GM06990 (cell line): ENCODE data around the gene ZNF74.

Source experiments
- DNase-seq: peaks from one replicate; pipeline ENCODE4 v3.0.0-alpha.2; 2011; ENCODE audit not compliant: insufficient read length; ENCODE audit errors: extremely low read depth
- H3K27me3 ChIP-seq: replicated peaks from 2 replicates; pipeline ENCODE4 v1.6.0; 2011; ENCODE audit warnings: low read length; ENCODE audit not compliant: control insufficient read depth, insufficient read depth
- H3K36me3 ChIP-seq: 2 replicates; pipeline ENCODE4 v1.5.1; 2011; ENCODE audit warnings: low read length; ENCODE audit not compliant: control insufficient read depth, insufficient read depth
- H3K4me3 ChIP-seq: replicated peaks from 2 replicates; pipeline ENCODE4 v1.5.1; 2011; ENCODE audit warnings: low read depth, mild to moderate bottlenecking, control low read depth, low read length
- TF ChIP-seq, protein P1 (sequence below): IDR thresholded peaks from 2 replicates; pipeline ENCODE4 v1.5.1; 2011; ENCODE audit warnings: low read length, control low read depth, mild to moderate bottlenecking, inconsistent platforms; ENCODE audit not compliant: insufficient read depth, poor library complexity, severe bottlenecking

ZNF74 gene

DNA sequence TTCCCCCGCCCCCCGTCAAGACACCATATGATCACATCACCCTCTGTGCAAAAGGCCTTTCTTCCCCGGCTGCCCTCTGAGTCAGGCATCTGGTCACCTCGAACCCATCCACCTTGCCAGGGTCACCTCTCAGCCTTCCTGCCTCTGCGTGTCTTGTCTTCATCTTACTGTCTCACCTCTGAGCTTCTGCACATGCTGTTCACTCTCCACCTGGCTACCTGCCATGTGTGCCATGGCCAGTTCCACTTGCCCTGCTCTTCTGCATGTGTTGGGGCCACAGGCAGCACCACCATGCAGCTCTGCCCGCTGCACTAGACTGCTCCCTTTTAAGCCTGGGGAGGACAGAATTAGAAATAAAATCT lies 9.8 kb downstream of the ZNF74 start:
- Histone ChIP-seq H3K36me3 (peaks cover 2% of the 10 kb centered on the region), H3K27me3 (no peaks in the 10 kb centered on the region), H3K4me3 (no peak overlapping the region)
- TF ChIP-seq, protein P1, sequence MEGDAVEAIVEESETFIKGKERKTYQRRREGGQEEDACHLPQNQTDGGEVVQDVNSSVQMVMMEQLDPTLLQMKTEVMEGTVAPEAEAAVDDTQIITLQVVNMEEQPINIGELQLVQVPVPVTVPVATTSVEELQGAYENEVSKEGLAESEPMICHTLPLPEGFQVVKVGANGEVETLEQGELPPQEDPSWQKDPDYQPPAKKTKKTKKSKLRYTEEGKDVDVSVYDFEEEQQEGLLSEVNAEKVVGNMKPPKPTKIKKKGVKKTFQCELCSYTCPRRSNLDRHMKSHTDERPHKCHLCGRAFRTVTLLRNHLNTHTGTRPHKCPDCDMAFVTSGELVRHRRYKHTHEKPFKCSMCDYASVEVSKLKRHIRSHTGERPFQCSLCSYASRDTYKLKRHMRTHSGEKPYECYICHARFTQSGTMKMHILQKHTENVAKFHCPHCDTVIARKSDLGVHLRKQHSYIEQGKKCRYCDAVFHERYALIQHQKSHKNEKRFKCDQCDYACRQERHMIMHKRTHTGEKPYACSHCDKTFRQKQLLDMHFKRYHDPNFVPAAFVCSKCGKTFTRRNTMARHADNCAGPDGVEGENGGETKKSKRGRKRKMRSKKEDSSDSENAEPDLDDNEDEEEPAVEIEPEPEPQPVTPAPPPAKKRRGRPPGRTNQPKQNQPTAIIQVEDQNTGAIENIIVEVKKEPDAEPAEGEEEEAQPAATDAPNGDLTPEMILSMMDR, result no peak
- DNase-seq, result no peak

DNA sequence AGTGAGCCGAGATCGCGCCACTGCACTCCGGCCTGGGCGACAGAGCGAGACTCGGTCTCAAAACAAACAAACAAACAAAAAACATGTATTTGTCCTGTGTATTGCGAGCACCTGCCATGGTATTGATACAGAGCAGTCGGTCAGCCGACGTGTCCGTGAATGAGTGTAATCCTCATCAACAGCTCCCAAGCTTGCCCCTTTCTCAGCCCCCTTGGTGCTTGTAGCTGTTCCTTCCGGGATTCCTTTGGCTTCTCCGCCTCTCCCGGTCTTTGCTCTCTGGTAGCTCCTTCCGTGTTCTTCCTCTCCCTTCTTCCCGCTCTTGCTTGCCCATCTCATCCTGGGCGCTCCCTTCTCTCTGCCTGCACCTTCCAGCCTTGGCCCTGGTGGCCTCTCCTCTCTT lies 10.9 kb downstream of the ZNF74 start:
- no peak for DNase-seq
- Histone ChIP-seq H3K36me3 (peaks cover 2% of the 10 kb centered on the region), H3K4me3 (no peak overlapping the region), H3K27me3 (no peaks in the 10 kb centered on the region)
- TF ChIP-seq, protein P1, result no peak

DNA sequence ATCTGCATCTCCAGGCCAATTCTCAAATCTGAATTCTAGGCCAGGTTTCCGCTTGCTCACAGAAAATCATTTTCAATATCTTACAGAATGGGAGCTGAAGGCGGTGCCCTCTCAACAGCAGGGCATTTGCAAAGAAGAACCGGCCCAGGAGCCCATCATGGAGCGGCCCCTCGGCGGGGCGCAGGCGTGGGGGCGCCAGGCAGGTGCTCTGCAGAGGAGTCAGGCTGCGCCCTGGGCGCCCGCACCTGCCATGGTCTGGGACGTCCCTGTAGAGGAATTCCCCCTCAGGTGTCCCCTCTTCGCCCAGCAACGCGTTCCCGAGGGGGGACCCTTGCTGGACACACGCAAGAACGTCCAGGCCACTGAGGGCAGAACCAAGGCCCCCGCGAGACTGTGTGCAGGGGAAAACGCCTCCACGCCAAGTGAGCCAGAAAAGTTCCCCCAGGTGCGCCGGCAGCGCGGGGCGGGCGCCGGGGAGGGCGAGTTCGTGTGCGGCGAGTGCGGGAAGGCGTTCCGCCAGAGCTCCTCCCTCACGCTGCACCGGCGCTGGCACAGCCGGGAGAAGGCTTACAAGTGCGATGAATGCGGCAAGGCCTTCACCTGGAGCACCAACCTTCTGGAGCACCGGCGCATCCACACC lies 11.5 kb downstream of the ZNF74 start:
- Histone ChIP-seq H3K36me3 (peaks cover 2% of the 10 kb centered on the region), H3K27me3 (no peaks in the 10 kb centered on the region), H3K4me3 (no peak overlapping the region)
- TF ChIP-seq, protein P1, result no peak
- no peak for DNase-seq

DNA sequence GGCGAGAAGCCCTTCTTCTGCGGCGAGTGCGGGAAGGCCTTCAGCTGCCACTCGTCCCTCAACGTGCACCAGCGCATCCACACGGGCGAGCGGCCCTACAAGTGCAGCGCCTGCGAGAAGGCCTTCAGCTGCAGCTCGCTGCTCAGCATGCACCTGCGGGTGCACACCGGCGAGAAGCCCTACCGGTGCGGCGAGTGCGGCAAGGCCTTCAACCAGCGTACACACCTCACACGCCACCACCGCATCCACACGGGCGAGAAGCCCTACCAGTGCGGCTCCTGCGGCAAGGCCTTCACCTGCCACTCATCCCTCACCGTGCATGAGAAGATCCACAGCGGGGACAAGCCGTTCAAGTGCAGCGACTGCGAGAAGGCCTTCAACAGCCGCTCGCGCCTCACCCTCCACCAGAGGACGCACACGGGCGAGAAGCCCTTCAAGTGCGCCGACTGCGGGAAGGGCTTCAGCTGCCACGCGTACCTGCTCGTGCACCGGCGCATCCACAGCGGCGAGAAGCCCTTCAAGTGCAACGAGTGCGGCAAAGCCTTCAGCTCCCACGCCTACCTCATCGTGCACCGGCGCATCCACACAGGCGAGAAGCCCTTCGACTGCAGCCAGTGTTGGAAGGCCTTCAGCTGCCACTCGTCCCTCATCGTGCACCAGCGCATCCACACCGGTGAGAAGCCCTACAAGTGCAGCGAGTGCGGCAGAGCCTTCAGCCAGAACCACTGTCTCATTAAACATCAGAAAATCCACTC lies 12.2 kb downstream of the ZNF74 start:
- no peaks in the 10 kb centered on the region for H3K27me3 ChIP-seq
- no peak for DNase-seq
- TF ChIP-seq, protein P1, result no peak
- H3K36me3 ChIP-seq, result peaks cover 2% of the 10 kb centered on the region
- no peak overlapping the region for H3K4me3 ChIP-seq

DNA sequence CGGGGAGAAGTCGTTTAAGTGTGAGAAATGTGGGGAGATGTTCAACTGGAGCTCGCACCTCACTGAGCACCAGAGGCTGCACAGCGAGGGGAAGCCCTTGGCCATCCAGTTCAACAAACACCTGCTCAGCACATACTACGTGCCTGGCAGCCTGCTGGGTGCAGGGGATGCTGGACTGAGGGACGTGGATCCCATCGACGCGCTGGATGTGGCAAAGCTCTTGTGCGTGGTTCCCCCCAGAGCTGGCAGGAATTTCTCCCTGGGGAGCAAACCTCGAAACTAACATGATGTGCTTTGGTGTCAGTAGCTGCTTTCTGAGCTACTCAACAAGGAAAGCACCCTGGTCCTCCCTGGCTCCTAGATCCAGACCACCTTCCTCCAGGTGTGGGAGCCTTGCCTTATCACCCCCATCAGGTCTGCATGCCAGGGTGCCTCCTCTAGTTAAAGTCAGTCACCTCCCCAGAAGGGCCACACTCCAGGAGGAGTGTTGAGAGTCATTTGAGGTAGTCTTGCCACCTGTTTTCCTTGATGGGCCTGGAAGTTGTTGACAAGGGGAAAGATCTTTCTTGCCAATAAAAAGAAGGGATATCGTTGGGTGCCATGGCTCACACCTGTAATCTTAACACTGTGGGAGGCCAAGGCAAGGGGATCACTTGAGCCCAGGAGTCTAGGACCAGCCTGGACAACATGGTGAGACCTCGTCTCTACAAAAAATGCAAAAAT lies 12.9 kb downstream of the ZNF74 start:
- no peak for DNase-seq
- no peaks in the 10 kb centered on the region for H3K27me3 ChIP-seq
- H3K36me3 ChIP-seq, result peaks cover 2% of the 10 kb centered on the region
- TF ChIP-seq, protein P1, result no peak
- H3K4me3 ChIP-seq, result no peak overlapping the region
